CD4-positive, alpha-beta T cell treated with Interleukin-10 for 1 hour (primary cell): ENCODE results near the gene ZDHHC14.

Experiments
- DNase-seq: peaks from one replicate; pipeline ENCODE4 v3.0.0-alpha.2; 2020

Gene ZDHHC14

GRCh38 chr6:157469378-157469777 lies 88.4 kb downstream of the ZDHHC14 start:
- DNase-seq, result no peak

- no peak for DNase-seq
These were observed 90.2 kb downstream of the ZDHHC14 start for GRCh38 chr6:157471077-157471686.

DNA sequence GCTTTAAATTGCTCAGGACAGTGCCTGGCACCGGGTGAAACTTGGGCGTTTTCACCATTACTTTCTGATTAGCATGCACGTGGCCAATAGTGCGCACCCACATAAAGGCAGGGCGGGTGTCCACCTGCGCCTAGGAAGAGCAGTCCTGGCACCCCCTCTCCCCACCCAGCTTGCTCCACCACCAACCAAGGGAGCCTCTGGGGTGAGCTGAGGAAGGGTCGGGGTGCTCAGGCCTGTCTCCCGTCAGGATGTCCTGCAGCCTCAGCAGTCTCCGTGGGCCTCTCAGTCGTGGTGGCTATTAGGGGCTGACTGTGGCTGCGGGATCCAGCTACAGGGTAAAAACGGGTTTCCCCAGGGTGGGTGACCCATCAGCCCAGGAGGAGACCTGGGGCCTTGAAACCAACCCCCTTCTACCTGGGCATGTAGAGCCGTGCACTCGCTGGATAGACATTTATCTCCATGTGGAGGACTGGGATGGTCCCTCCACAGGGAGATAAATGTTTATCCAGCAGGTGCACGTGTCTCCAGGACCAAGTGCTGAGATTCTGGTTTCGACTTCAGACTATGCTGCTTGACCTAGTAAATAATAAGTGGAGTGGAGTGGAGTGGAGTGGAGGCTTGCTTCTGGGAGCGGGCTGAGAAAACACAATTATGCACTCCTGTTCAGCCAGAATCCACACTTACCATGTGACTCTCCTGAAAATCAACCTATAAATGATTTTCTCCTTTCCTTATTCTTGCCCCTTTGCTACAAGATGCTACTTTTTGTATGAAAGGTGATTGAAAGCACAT lies 91.1 kb downstream of the ZDHHC14 start:
- DNase-seq, result no peak

DNA sequence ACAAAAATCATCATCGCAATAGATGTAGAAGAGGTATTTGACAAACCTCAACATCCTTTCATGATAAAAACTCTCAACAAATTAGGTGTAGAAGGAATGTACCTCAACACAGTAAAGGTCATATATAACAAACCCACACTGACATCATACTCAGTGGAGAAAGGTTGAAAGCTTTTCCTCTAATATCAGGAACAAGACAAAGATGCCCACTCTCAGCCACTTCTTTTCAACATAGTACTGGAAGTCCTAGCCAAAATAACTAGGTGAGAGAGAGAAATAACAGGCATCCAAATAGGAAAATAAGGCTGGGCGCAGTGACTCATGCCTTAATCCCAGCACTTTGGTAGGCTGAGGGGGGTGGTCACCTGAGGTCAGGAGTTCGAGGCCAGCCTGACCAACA lies 95.8 kb downstream of the ZDHHC14 start:
- DNase-seq, result no peak

- DNase-seq, result no peak
These were observed 97.9 kb downstream of the ZDHHC14 start for GRCh38 chr6:157478926-157479325.

- no peak for DNase-seq
These were observed 98.7 kb downstream of the ZDHHC14 start for GRCh38 chr6:157479464-157480303.

GRCh38 chr6:157481189-157481864 lies 100.3 kb downstream of the ZDHHC14 start:
- no peak for DNase-seq

GRCh38 chr6:157481865-157482249 lies 100.9 kb downstream of the ZDHHC14 start:
- no peak for DNase-seq

DNA sequence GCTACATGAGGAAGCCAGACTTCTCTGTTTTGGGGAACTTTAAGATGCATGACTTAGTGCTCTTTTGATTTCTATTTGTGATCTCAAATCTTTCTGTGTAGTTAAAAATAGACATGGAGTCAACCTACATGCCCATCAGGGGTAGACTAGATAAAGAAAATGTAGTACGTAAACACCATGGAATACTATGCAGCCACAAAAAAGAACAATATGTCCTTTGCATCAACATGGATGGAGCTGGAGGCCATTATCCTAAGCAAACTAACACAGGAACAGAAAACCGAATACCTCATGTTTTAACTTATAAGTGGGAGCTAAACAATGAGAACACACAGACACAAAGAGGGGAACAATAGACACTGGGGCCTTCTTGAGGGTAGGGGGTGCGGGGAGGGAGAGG lies 102.8 kb downstream of the ZDHHC14 start:
- no peak for DNase-seq

DNA sequence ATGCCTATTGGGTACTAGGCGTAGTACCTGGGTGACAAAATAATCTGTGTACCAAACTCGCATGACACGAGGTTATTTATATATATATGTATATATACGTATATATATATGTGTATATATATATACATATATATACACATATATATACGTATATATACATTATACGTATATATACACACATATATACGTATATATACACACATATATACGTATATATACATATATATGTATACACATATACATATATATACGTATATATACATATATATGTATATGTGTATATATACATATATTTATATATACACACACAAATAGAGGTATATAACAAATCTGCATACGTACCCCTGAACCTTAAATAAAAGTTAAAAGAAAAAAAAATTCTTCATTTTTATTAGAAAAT lies 103.2 kb downstream of the ZDHHC14 start:
- DNase-seq, result no peak

DNA sequence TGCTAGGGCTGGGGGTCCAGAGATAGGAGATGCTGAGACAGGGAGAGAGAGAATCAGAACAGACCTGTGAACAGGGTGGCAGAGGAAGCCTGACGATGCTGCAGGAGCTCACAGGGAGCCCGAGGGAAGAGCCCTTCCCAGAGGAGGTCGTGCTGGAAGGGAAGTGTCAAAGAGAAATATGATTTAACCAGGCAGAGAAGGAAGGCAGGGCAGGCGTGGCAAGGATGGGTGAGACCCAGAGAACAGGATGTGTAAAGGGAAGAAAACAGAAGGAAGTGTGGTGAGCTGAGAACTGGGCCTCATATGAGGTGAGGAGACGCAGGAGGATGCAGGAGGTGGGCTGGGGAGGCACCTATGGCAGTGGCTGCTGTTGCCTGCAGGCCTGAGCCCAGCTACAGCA lies 105.6 kb downstream of the ZDHHC14 start:
- DNase-seq, result no peak

DNA sequence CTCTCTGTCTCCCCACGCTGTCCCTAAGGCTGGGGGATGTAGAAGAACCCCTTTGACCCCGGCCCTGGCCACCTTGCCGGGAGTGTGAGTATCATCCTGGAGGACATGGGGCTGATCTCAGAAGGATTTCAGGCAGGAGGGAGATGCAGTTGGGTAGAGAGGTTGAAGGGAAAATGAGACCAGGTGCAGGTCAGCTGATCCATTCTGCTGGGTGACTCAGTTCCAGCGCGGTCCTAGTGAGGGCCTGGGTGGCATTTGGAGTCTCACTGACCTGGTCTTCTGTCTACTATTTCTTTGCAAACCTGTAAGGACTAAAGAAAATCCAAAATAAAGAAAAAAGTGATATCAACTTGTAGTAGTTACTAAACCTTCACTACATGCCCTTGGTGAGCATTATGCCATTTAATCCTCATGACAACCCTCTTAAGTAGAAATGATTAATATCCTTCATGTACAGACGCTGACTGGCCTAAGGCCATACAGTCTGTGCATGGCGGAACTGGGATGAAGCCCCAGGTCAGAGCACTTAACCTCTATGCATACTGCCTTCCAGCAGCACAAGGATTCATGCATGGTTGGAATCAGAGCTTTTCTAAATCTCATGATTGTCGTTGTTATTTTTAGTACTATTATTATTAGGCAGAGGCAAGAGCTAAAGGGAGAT lies 106.3 kb downstream of the ZDHHC14 start:
- DNase-seq, result no peak

DNA sequence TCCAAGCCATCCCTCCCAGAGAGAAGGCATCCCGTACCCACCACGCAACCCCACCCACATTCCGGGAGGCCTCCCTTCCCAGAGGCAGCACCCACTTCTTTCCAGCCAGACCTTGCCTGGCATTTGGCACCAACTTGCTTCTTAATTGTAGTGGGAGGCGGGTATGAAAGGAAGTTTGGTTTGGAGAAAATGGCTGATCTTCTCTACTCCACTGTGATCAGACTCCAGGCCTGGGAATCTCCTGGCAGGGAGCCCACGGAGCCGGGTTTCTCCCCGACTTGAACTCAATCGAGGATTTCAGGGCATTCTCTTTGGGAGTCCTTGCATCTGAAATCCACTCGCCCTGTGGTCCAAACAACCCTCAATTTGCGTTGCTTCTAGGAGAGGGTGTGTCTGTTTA lies 107.1 kb downstream of the ZDHHC14 start:
- DNase-seq, result no peak

- DNase-seq, result no peak
These were observed 107.7 kb downstream of the ZDHHC14 start for GRCh38 chr6:157488716-157489118.

- DNase-seq, result no peak
These were observed 109.8 kb downstream of the ZDHHC14 start for GRCh38 chr6:157490611-157491269.

- DNase-seq, result no peak
These were observed 110.7 kb downstream of the ZDHHC14 start for GRCh38 chr6:157491571-157492232.

DNA sequence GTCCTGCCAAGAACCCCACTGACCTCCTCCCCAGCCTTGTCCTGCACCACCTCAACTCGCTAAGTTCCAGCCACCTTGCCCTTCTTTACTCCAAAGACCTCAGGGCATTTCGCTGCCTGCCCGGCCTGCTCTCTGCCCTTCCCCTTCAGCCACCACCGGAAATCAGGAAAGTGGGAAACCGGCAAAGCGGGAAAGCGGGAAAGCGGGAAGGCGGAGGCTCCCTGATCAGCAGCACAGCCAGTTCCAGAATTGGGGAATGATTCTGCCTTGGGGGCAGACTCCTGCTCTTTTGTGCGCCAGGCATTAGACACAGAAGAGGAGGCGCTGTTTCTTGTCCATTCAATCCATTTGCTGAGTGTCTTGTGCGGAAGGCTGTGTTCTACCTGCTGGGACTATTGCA lies 111.3 kb downstream of the ZDHHC14 start:
- no peak for DNase-seq

- no peak for DNase-seq
These were observed 111.8 kb downstream of the ZDHHC14 start for GRCh38 chr6:157492741-157493140.

DNA sequence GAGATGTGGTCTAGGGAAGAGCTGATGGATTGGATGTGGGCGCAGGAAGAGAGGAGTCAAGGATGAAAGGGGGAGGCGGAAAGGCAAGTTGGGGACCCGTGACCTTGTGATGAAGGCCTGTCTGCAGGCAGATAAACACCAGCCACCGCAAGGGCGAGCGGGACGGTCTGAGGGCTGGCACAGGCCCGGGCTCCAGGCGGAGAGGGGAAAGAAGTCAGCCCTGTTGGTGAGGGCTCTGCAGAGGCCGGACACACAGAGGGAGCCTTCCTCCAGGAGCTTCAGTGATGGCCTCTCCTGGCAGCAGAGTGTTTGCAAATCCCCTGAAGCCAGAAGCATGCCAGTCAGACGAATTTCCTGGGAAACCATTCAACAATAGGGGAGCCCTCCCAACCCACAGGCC lies 112.2 kb downstream of the ZDHHC14 start:
- DNase-seq, result no peak

GRCh38 chr6:157493576-157493975 lies 112.6 kb downstream of the ZDHHC14 start:
- DNase-seq, result no peak

- no peak for DNase-seq
These were observed 113.2 kb downstream of the ZDHHC14 start for GRCh38 chr6:157494132-157494710.
